GM13977 (cell line): ENCODE measurements around the gene ADAMTS15.

ENCODE experiments used
- DNase-seq: peaks from one replicate; pipeline ENCODE4 v3.0.0; 2012; ENCODE audit warnings: low spot score
- CTCF ChIP-seq: IDR thresholded peaks from 2 replicates; pipeline ENCODE4 v1.5.1; 2012; ENCODE audit warnings: mild to moderate bottlenecking, control low read depth; ENCODE audit not compliant: insufficient read depth; ENCODE audit errors: extremely low read depth, missing control alignments
- in situ Hi-C: fragments of 300-500 bp; cut with MboI; formaldehyde crosslinking; loops from one replicate; pipeline ENCODE4 v1.12.0; 2022; ENCODE audit warnings: low sequenced_read_pairs, low pct_unique_long_range_greater_than_20kb, mixed read lengths, inconsistent platforms; ENCODE audit not compliant: unreplicated experiment

Gene ADAMTS15

DNA sequence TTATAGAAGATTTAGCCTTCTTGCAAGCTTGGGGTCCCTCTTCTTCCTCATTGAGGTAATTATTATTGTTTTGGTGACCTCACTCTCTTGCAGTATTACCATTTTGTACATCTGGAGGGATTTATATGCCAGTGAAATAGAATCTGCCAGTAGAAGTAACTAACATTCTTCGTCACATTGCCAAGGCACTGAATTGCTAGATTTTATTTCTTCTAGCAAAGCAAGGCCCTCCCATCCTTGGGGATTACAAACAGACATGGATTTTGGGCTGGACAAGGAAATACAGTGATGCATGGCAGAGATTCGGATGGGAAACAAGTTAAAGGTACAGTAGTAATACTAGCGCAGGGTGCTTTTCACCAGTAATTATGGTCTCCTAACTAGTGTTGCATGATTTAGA is 7.8 kb downstream of the ADAMTS15 start:
- DNase-seq: no peak
- no peak for TF ChIP-seq CTCF
- in situ Hi-C loops: no loop called here

- TF ChIP-seq CTCF: no peak
- DNase-seq: no peak
- in situ Hi-C loops: no loop called here
These were observed 9.4 kb downstream of the ADAMTS15 start for GRCh38 chr11:130457623-130458409.

DNA sequence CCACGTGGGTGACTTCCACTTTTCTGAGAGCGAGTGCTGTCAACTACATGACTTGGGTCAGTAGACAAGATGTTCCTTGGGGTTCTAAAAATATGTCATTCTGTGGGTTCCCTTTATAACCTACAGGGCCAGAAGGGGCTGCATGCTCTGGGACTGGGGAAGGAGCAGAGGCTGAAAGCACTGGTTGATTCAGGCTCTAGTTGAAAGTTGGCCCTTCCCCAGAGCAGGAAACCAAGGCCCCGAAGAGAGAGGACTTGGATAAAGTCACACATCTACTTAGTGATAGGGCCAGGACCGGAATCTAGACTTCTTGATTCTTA is 9.9 kb downstream of the ADAMTS15 start:
- TF ChIP-seq CTCF: no peak
- DNase-seq: no peak
- in situ Hi-C loops: no loop called here

DNA sequence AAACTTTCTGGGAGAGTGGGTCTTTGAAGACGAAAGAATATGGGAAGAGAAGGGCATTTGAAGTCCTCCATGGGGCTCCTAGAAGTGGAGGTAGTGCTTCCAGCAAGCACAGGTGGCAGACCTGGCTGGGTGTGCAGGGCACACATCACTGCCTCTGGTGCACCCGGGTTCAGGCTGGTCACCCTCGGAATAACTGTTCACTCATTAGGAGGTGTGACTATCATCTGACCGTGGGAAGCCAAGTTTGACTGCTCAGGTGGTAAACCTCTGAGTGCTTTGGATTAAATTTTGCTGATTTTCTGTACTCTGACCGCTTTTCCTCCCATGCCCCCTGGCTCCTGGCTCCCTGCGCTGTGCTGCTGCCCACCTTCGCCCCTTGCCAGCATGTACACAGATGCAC is 11.1 kb downstream of the ADAMTS15 start:
- no peak for TF ChIP-seq CTCF
- in situ Hi-C loops: no loop called here

GRCh38 chr11:130462101-130462885 is 13.8 kb downstream of the ADAMTS15 start:
- TF ChIP-seq CTCF: no peak
- in situ Hi-C loops: no loop called here
- DNase-seq: no peak

More for the DNA sequence above, 11.1 kb downstream of the ADAMTS15 start:
- DNase-seq: no peak

GRCh38 chr11:130462931-130463330 is 14.5 kb downstream of the ADAMTS15 start:
- no peak for TF ChIP-seq CTCF
- DNase-seq: no peak

More at GRCh38 chr11:130462931-130463330, 14.5 kb downstream of the ADAMTS15 start:
- in situ Hi-C loops: no loop called here
